ENCODE results near the gene USP10.

The USP10 gene

DNA sequence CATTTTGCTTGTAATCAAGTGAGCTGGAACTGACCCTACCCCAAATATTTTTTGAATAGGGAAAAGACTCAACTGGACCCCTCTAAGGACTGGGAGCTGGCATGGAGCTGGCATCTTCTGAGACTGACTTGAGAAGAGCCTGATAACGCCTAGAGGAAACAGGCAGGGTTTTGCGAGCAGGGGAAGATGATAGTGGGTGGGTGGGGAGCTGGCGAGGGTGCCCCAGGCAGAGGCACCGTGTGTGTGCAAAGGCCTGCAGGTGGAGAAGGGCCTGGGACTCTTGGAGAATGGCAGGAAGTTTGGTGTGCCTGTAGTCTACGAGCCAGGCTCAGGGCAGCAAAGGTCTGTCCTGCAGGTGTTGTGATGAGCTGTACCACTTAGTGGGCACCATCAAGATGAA, 124.1 kb downstream of the USP10 start:
- no peak overlapping the region for H3K9ac ChIP-seq
- H4K20me1 ChIP-seq, result peaks cover 0 to 33% (median 19%) of the 10 kb centered on the region in 11 experiments; a peak in 15 of 22 replicates
- H3K4me2 ChIP-seq, result peak overlapping the region in 8 of 11 experiments; percentile 47 to 99 (median 87); a peak in 14 of 22 replicates
- peaks cover 0 to 16% (median 8%) of the 10 kb centered on the region in 11 experiments; a peak in 11 of 22 replicates for H3K27me3 ChIP-seq
- peaks cover 46 to 95% (median 81%) of the 10 kb centered on the region in 10 experiments for H3K4me1 ChIP-seq
- TF ChIP-seq Cebpa-rat (IDR thresholded peaks at IDR 0.05), result no peak
- H3K4me3 ChIP-seq, result no peak overlapping the region
- peaks cover 0 to 17% (median 0%) of the 10 kb centered on the region in 11 experiments; a peak in 7 of 22 replicates for H3K36me3 ChIP-seq
- no peak overlapping the region for H3K27ac ChIP-seq
- peaks cover 0 to 7% (median 0%) of the 10 kb centered on the region in 11 experiments; a peak in 2 of 22 replicates for H3K9me3 ChIP-seq (replicated peaks in 1 of 11)

- H3K4me2 ChIP-seq, result peak overlapping the region; percentile 21 to 99 (median 81); a peak in 19 of 22 replicates
- peak overlapping the region in 9 of 11 experiments; percentile 25 to 75 (median 60); a peak in 12 of 22 replicates for H3K9ac ChIP-seq
- H3K4me1 ChIP-seq, result peaks cover 33 to 84% (median 67%) of the 10 kb centered on the region in 10 experiments
Observed at GRCh38 chr16:84825896-84826557, 126.2 kb downstream of the USP10 start.

DNA sequence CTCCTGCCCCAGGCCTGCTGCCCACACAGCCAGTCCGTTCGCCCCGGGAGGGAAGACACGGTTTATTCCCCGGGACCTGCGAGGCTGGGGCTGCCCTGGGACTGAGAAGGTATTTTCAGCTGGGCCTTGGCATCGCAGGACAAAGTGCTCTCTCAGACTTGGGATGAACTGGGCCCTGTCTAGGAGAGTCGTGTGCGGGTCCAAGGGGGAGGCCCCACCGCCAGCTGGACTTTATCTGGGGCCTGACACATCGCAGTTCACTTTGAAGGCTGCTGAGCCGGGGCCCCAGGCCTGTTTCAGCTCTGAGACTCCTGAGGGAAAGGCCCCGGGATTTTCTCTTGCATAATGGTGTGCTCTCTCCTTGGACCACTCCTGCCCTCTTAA, 126.8 kb downstream of the USP10 start:
- Histone ChIP-seq H3K9ac (peak overlapping the region in 10 of 11 experiments; percentile 25 to 75 (median 56); a peak in 14 of 22 replicates), H3K4me2 (peak overlapping the region; percentile 21 to 99 (median 81); a peak in 20 of 22 replicates), H3K4me1 (peaks cover 33 to 79% (median 62%) of the 10 kb centered on the region in 10 experiments), H3K36me3 (peaks cover 0 to 36% (median 0%) of the 10 kb centered on the region in 11 experiments; a peak in 9 of 22 replicates), H3K27me3 (no peaks in the 10 kb centered on the region), H3K27ac (peak overlapping the region in 10 of 11 experiments; percentile 15 to 83 (median 72); a peak in 19 of 22 replicates), H3K9me3 (replicated peaks in 1 of 11) (peaks cover 0 to 7% (median 0%) of the 10 kb centered on the region in 11 experiments; a peak in 2 of 22 replicates), H3K4me3 (no peak overlapping the region), H4K20me1 (peaks cover 0 to 34% (median 5%) of the 10 kb centered on the region in 11 experiments; a peak in 8 of 22 replicates)
- TF ChIP-seq Cebpa-rat (IDR thresholded peaks at IDR 0.05), result no peak

More at GRCh38 chr16:84825896-84826557, 126.2 kb downstream of the USP10 start:
- H3K9me3 ChIP-seq (replicated peaks in 1 of 11), result peaks cover 0 to 7% (median 0%) of the 10 kb centered on the region in 11 experiments; a peak in 2 of 22 replicates
- peaks cover 0 to 31% (median 0%) of the 10 kb centered on the region in 11 experiments; a peak in 8 of 22 replicates for H3K36me3 ChIP-seq
- H4K20me1 ChIP-seq, result peaks cover 0 to 38% (median 10%) of the 10 kb centered on the region in 11 experiments; a peak in 14 of 22 replicates
- H3K27ac ChIP-seq, result peak overlapping the region in 9 of 11 experiments; percentile 38 to 83 (median 75); a peak in 18 of 22 replicates
- no peak for TF ChIP-seq Cebpa-rat (IDR thresholded peaks at IDR 0.05)
- H3K27me3 ChIP-seq, result peaks cover 0 to 5% (median 2%) of the 10 kb centered on the region in 11 experiments; a peak in 5 of 22 replicates
- H3K4me3 ChIP-seq, result no peak overlapping the region

- H3K4me1 ChIP-seq, result peaks cover 29 to 73% (median 56%) of the 10 kb centered on the region in 10 experiments
- peak overlapping the region in 9 of 11 experiments; percentile 10 to 75 (median 58); a peak in 12 of 22 replicates for H3K9ac ChIP-seq
Observed at GRCh38 chr16:84827131-84827574, 127.4 kb downstream of the USP10 start.

DNA sequence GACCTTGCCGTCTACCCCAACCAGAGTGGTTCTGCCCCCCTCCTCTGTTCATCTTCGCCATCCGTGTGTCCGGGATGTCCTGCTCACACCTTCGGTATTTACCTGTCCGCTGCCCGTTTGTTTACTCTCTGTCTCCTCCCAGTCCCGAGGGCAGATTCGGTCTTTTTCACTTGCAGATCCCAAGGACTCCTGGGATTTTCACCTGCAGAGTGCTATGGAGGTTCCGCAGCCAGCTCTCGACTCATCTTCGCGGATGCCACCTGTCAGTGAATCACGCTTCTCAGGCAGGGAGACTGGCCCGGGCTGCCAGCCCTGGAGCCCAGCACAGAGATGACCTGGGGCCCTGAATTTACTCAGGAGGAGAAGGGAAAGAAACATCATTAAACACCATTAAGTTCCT, 128.1 kb downstream of the USP10 start:
- Histone ChIP-seq H3K9ac (peak overlapping the region in 9 of 11 experiments; percentile 10 to 73 (median 58); a peak in 10 of 22 replicates), H3K4me3 (no peak overlapping the region), H3K4me1 (peaks cover 22 to 66% (median 49%) of the 10 kb centered on the region in 10 experiments), H3K27me3 (no peaks in the 10 kb centered on the region), H3K9me3 (replicated peaks in 1 of 11) (peaks cover 0 to 6% (median 0%) of the 10 kb centered on the region in 11 experiments; a peak in 2 of 22 replicates), H4K20me1 (peaks cover 0 to 26% (median 0%) of the 10 kb centered on the region in 11 experiments; a peak in 4 of 22 replicates), H3K36me3 (peaks cover 0 to 48% (median 0%) of the 10 kb centered on the region in 11 experiments; a peak in 10 of 22 replicates), H3K4me2 (peak overlapping the region in 9 of 11 experiments; percentile 51 to 99 (median 82); a peak in 19 of 22 replicates), H3K27ac (peak overlapping the region in 8 of 11 experiments; percentile 62 to 83 (median 72); a peak in 16 of 22 replicates)
- TF ChIP-seq Cebpa-rat (IDR thresholded peaks at IDR 0.05), result no peak

More at GRCh38 chr16:84827131-84827574, 127.4 kb downstream of the USP10 start:
- peak overlapping the region; percentile 51 to 99 (median 81) for H3K4me2 ChIP-seq
- peaks cover 0 to 28% (median 0%) of the 10 kb centered on the region in 11 experiments; a peak in 4 of 22 replicates for H4K20me1 ChIP-seq
- peak overlapping the region in 9 of 11 experiments; percentile 38 to 83 (median 75); a peak in 18 of 22 replicates for H3K27ac ChIP-seq
- H3K27me3 ChIP-seq, result no peaks in the 10 kb centered on the region
- H3K36me3 ChIP-seq, result peaks cover 0 to 43% (median 0%) of the 10 kb centered on the region in 11 experiments; a peak in 10 of 22 replicates
- H3K4me3 ChIP-seq, result no peak overlapping the region
- H3K9me3 ChIP-seq (replicated peaks in 1 of 11), result peaks cover 0 to 7% (median 0%) of the 10 kb centered on the region in 11 experiments; a peak in 2 of 22 replicates
- TF ChIP-seq Cebpa-rat (IDR thresholded peaks at IDR 0.05), result peak in 7 of 11 experiments; percentile 30 to 83 (median 62); a peak in 10 of 22 replicates

GRCh38 chr16:84828322-84828721, 128.5 kb downstream of the USP10 start:
- peak overlapping the region in 7 of 11 experiments; percentile 62 to 83 (median 75); a peak in 9 of 22 replicates for H3K27ac ChIP-seq
- peaks cover 21 to 61% (median 45%) of the 10 kb centered on the region in 10 experiments for H3K4me1 ChIP-seq
- H3K4me3 ChIP-seq, result no peak overlapping the region
- peaks cover 0 to 2% (median 0%) of the 10 kb centered on the region in 11 experiments; a peak in 1 of 22 replicates for H3K9me3 ChIP-seq (replicated peaks in 1 of 11)
- no peak for TF ChIP-seq Cebpa-rat (IDR thresholded peaks at IDR 0.05)
- H4K20me1 ChIP-seq, result peaks cover 0 to 27% (median 0%) of the 10 kb centered on the region in 11 experiments; a peak in 6 of 22 replicates
- peak overlapping the region in 9 of 11 experiments; percentile 51 to 99 (median 82); a peak in 14 of 22 replicates for H3K4me2 ChIP-seq
- H3K36me3 ChIP-seq, result peaks cover 0 to 53% (median 0%) of the 10 kb centered on the region in 11 experiments; a peak in 11 of 22 replicates
- peak overlapping the region in 4 of 11 experiments; percentile 35 to 73 (median 68); a peak in 4 of 22 replicates for H3K9ac ChIP-seq
- no peaks in the 10 kb centered on the region for H3K27me3 ChIP-seq

Data from BLaER1 treated with 17β-estradiol and CSF1 and Interleukin-3, amounts not matched to agents 10 nM and 100 nM (cell line).